ENCODE measurements around the gene RGS3.
"Not testable (repeated sequence)": the region's sequence is repeated elsewhere in the genome, so short reads cannot be mapped to it uniquely, and the experiment has no call there.

RGS3 gene

GRCh38 chr9:113636693-113637092 is 173.2 kb downstream of the RGS3 start:
- H3K36me3 ChIP-seq (ENCODE audit: control insufficient read depth in 1 of 2, insufficient read depth in 2 of 2, low read depth in 1 of 2, low read length in 2 of 2), result no peaks in the 10 kb centered on the region
- H4K91ac ChIP-seq (ENCODE audit: low read length), result no peak overlapping the region
- peaks cover 18% of the 10 kb centered on the region for H3K4me1 ChIP-seq (ENCODE audit: control insufficient read depth, insufficient read depth, low read depth, low read length)
- no peak overlapping the region for H3K9ac ChIP-seq (ENCODE audit: low read length)
- no peak overlapping the region for H3K4ac ChIP-seq (ENCODE audit: low read depth in 1 of 2, low read length in 2 of 2)
- no peak overlapping the region for H3K23ac ChIP-seq (ENCODE audit: low read length in 2 of 2)
- no peak overlapping the region for H3K27ac ChIP-seq (ENCODE audit: low read length, poor library complexity, severe bottlenecking)
- no peak overlapping the region for H2BK15ac ChIP-seq (ENCODE audit: low read depth, poor library complexity, severe bottlenecking)
- H3K4me2 ChIP-seq (ENCODE audit: low read length, poor library complexity, severe bottlenecking), result no peak overlapping the region
- no peak overlapping the region for H3K14ac ChIP-seq (ENCODE audit: low read length in 2 of 2)
- H4K8ac ChIP-seq (ENCODE audit: low read length), result no peak overlapping the region
- no peak for DNase-seq
- no peak overlapping the region for H2BK5ac ChIP-seq (ENCODE audit: low read depth, low read length, poor library complexity, severe bottlenecking)
- H2BK120ac ChIP-seq (ENCODE audit: low read depth, low read length), result no peak overlapping the region
- no peak overlapping the region for H2AFZ ChIP-seq (ENCODE audit: low read depth, low read length)
- H2BK12ac ChIP-seq (ENCODE audit: low read length in 2 of 2), result no peak overlapping the region
- 80% methylated on average over 5 of the region's 6 CpGs for WGBS
- H3K27me3 ChIP-seq (ENCODE audit: control insufficient read depth in 1 of 2, insufficient read depth in 1 of 2, low read length in 2 of 2), result no peaks in the 10 kb centered on the region
- no peak overlapping the region for H3K4me3 ChIP-seq (ENCODE audit: insufficient read depth in 1 of 2, low read depth in 1 of 2, low read length in 2 of 2)
- H2AK5ac ChIP-seq (ENCODE audit: low read length, severe bottlenecking), result no peak overlapping the region
- no peak overlapping the region for H3K18ac ChIP-seq (ENCODE audit: low read depth in 1 of 2, low read length in 2 of 2)
- H3K9me3 ChIP-seq (ENCODE audit: control insufficient read depth, low read length), result no peaks in the 10 kb centered on the region
- no peaks in the 10 kb centered on the region for H3K79me1 ChIP-seq (replicated peaks; ENCODE audit: low read length, poor library complexity, severe bottlenecking)

DNA sequence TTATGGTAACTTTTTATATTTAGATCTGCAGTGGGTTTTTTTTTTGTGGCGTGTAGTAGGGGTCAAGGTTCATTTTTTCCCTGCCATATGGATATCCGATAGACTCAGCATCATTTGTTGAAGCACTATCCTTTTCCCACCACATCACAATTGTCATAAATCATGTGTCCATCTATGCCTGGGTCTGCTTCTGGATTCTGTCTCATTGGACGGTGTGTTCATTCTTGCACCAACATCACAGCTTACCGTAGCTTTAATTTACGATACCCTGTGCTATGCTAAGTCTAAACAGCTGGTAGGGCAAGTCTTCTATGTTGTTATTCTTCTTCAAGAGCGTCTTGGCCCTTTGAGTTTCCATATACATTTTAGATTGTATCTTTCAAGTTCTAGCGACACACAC is 175.0 kb downstream of the RGS3 start:
- no peak for DNase-seq
- no peak overlapping the region for H3K9ac ChIP-seq (ENCODE audit: low read length)
- peaks cover 12% of the 10 kb centered on the region for H3K4me1 ChIP-seq (ENCODE audit: control insufficient read depth, insufficient read depth, low read depth, low read length)
- H2BK5ac ChIP-seq (ENCODE audit: low read depth, low read length, poor library complexity, severe bottlenecking), result no peak overlapping the region
- no peak overlapping the region for H3K14ac ChIP-seq (ENCODE audit: low read length in 2 of 2)
- WGBS, result 53% methylated on average over 6 of the region's 7 CpGs
- H2BK12ac ChIP-seq (ENCODE audit: low read length in 2 of 2), result no peak overlapping the region
- no peak overlapping the region for H3K23ac ChIP-seq (ENCODE audit: low read length in 2 of 2)
- H3K79me1 ChIP-seq (replicated peaks; ENCODE audit: low read length, poor library complexity, severe bottlenecking), result no peaks in the 10 kb centered on the region
- no peak overlapping the region for H2BK120ac ChIP-seq (ENCODE audit: low read depth, low read length)
- no peak overlapping the region for H2BK15ac ChIP-seq (ENCODE audit: low read depth, poor library complexity, severe bottlenecking)
- H2AK5ac ChIP-seq (ENCODE audit: low read length, severe bottlenecking), result no peak overlapping the region
- H2AFZ ChIP-seq (ENCODE audit: low read depth, low read length), result no peak overlapping the region
- H3K4me2 ChIP-seq (ENCODE audit: low read length, poor library complexity, severe bottlenecking), result no peak overlapping the region
- no peak overlapping the region for H3K4ac ChIP-seq (ENCODE audit: low read depth in 1 of 2, low read length in 2 of 2)
- no peak overlapping the region for H4K91ac ChIP-seq (ENCODE audit: low read length)
- no peak overlapping the region for H3K18ac ChIP-seq (ENCODE audit: low read depth in 1 of 2, low read length in 2 of 2)
- no peak overlapping the region for H3K4me3 ChIP-seq (ENCODE audit: insufficient read depth in 1 of 2, low read depth in 1 of 2, low read length in 2 of 2)
- H3K27ac ChIP-seq (ENCODE audit: low read length, poor library complexity, severe bottlenecking), result no peak overlapping the region
- no peaks in the 10 kb centered on the region for H3K27me3 ChIP-seq (ENCODE audit: control insufficient read depth in 1 of 2, insufficient read depth in 1 of 2, low read length in 2 of 2)
- H3K36me3 ChIP-seq (ENCODE audit: control insufficient read depth in 1 of 2, insufficient read depth in 2 of 2, low read depth in 1 of 2, low read length in 2 of 2), result no peaks in the 10 kb centered on the region
- H3K9me3 ChIP-seq (ENCODE audit: control insufficient read depth, low read length), result no peaks in the 10 kb centered on the region
- no peak overlapping the region for H4K8ac ChIP-seq (ENCODE audit: low read length)

DNA sequence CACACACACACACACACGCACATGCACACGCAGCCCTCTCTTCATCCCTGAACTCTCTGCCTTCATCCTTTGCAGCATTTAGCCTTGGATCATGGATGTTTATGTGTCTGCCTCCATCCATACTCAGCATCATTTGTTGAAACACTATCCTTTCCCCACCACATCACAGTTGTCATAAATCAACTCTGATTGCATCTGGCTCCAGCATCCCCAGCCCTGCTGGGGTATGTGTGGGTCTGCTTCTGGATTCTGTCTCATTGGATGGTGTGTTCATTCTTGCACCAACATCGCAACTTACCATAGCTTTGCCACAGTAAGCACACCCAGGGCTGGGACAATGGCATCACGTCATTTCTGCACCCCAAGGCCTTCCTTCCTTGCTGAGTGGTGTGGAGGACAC is 175.4 kb downstream of the RGS3 start:
- H3K4me1 ChIP-seq (ENCODE audit: control insufficient read depth, insufficient read depth, low read depth, low read length), result peaks cover 12% of the 10 kb centered on the region
- DNase-seq, result no peak
- no peaks in the 10 kb centered on the region for H3K27me3 ChIP-seq (ENCODE audit: control insufficient read depth in 1 of 2, insufficient read depth in 1 of 2, low read length in 2 of 2)
- no peak overlapping the region for H2AFZ ChIP-seq (ENCODE audit: low read depth, low read length)
- no peaks in the 10 kb centered on the region for H3K36me3 ChIP-seq (ENCODE audit: control insufficient read depth in 1 of 2, insufficient read depth in 2 of 2, low read depth in 1 of 2, low read length in 2 of 2)
- H3K9ac ChIP-seq (ENCODE audit: low read length), result no peak overlapping the region
- no peak overlapping the region for H2BK120ac ChIP-seq (ENCODE audit: low read depth, low read length)
- no peak overlapping the region for H4K91ac ChIP-seq (ENCODE audit: low read length)
- H3K23ac ChIP-seq (ENCODE audit: low read length in 2 of 2), result no peak overlapping the region
- H2BK5ac ChIP-seq (ENCODE audit: low read depth, low read length, poor library complexity, severe bottlenecking), result no peak overlapping the region
- no peak overlapping the region for H2AK5ac ChIP-seq (ENCODE audit: low read length, severe bottlenecking)
- no peak overlapping the region for H3K4ac ChIP-seq (ENCODE audit: low read depth in 1 of 2, low read length in 2 of 2)
- H3K4me2 ChIP-seq (ENCODE audit: low read length, poor library complexity, severe bottlenecking), result no peak overlapping the region
- no peak overlapping the region for H2BK12ac ChIP-seq (ENCODE audit: low read length in 2 of 2)
- H3K14ac ChIP-seq (ENCODE audit: low read length in 2 of 2), result no peak overlapping the region
- no peaks in the 10 kb centered on the region for H3K9me3 ChIP-seq (ENCODE audit: control insufficient read depth, low read length)
- 73% methylated on average over 4 of the region's 4 CpGs for WGBS
- no peak overlapping the region for H2BK15ac ChIP-seq (ENCODE audit: low read depth, poor library complexity, severe bottlenecking)
- H4K8ac ChIP-seq (ENCODE audit: low read length), result no peak overlapping the region
- H3K18ac ChIP-seq (ENCODE audit: low read depth in 1 of 2, low read length in 2 of 2), result no peak overlapping the region
- no peak overlapping the region for H3K4me3 ChIP-seq (ENCODE audit: insufficient read depth in 1 of 2, low read depth in 1 of 2, low read length in 2 of 2)
- no peak overlapping the region for H3K27ac ChIP-seq (ENCODE audit: low read length, poor library complexity, severe bottlenecking)
- H3K79me1 ChIP-seq (replicated peaks; ENCODE audit: low read length, poor library complexity, severe bottlenecking), result no peaks in the 10 kb centered on the region

GRCh38 chr9:113639411-113639970 is 176.0 kb downstream of the RGS3 start:
- not testable (repeated sequence) for H3K4me3 ChIP-seq (ENCODE audit: insufficient read depth in 1 of 2, low read depth in 1 of 2, low read length in 2 of 2); H3K27me3 ChIP-seq (ENCODE audit: control insufficient read depth in 1 of 2, insufficient read depth in 1 of 2, low read length in 2 of 2); H4K91ac ChIP-seq (ENCODE audit: low read length); H2BK12ac ChIP-seq (ENCODE audit: low read length in 2 of 2); H2AFZ ChIP-seq (ENCODE audit: low read depth, low read length); H3K27ac ChIP-seq (ENCODE audit: low read length, poor library complexity, severe bottlenecking); H3K79me1 ChIP-seq (replicated peaks; ENCODE audit: low read length, poor library complexity, severe bottlenecking); H3K18ac ChIP-seq (ENCODE audit: low read depth in 1 of 2, low read length in 2 of 2); H3K14ac ChIP-seq (ENCODE audit: low read length in 2 of 2); H4K8ac ChIP-seq (ENCODE audit: low read length); DNase-seq; H2BK120ac ChIP-seq (ENCODE audit: low read depth, low read length); H3K4me2 ChIP-seq (ENCODE audit: low read length, poor library complexity, severe bottlenecking); H2BK5ac ChIP-seq (ENCODE audit: low read depth, low read length, poor library complexity, severe bottlenecking); H3K36me3 ChIP-seq (ENCODE audit: control insufficient read depth in 1 of 2, insufficient read depth in 2 of 2, low read depth in 1 of 2, low read length in 2 of 2); H3K4me1 ChIP-seq (ENCODE audit: control insufficient read depth, insufficient read depth, low read depth, low read length); H2BK15ac ChIP-seq (ENCODE audit: low read depth, poor library complexity, severe bottlenecking); H3K9ac ChIP-seq (ENCODE audit: low read length); H3K23ac ChIP-seq (ENCODE audit: low read length in 2 of 2); H3K4ac ChIP-seq (ENCODE audit: low read depth in 1 of 2, low read length in 2 of 2); H3K9me3 ChIP-seq (ENCODE audit: control insufficient read depth, low read length); H2AK5ac ChIP-seq (ENCODE audit: low read length, severe bottlenecking)
- 93% methylated on average over 14 of the region's 15 CpGs for WGBS

All from mesenchymal stem cell (in vitro differentiated cells and primary cell).